Adrenal gland (tissue), 5 donors: ENCODE measurements around the gene TANC1.

Experiments
- POLR2A ChIP-seq, 2 donors: fragments of 450-650 bp; IDR thresholded peaks; one replicate each; pipeline ENCODE4 v1.6.1; 2017; ENCODE audit warnings: antibody characterized with exemption in 2 of 2, mild to moderate bottlenecking in 2 of 2, moderate library complexity in 1 of 2
- TF ChIP-seq, protein P1 (sequence below), 6 experiments: fragments of 450-650 bp in 4 of 6; fragments of 200-600 bp in 2 of 6; sonication (generic) in 1 of 6; IDR thresholded peaks; 1 replicate in 5 of 6; 2 replicates in 1 of 6; pipeline versions ENCODE4 v1.5.1 to v1.8.0; 2016 to 2021; ENCODE audit warnings: antibody characterized with exemption in 6 of 6, mild to moderate bottlenecking in 2 of 6, moderate library complexity in 1 of 6
- donor health status: DM: no; HTN: no; CAD: no.

DNA sequence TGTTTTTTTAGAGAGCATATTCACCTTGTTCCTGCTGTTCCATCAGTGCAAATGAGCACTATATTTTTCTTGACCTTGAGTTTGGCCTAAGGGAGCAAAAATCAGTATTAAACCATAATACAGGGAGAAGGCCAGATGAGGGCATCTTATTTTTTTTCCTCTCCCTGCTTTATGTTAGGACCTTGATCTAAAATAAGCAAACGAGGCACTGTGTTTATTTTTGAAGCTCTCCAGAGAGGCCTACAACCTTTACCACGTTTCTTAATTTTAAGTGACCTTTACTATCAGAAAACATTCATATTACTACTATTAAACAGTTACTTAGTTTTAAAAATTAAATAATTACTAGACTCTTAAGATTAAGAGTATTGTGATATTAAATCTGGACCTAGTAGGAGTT is 100.8 kb downstream of the TANC1 start:
- TF ChIP-seq, protein P1, sequence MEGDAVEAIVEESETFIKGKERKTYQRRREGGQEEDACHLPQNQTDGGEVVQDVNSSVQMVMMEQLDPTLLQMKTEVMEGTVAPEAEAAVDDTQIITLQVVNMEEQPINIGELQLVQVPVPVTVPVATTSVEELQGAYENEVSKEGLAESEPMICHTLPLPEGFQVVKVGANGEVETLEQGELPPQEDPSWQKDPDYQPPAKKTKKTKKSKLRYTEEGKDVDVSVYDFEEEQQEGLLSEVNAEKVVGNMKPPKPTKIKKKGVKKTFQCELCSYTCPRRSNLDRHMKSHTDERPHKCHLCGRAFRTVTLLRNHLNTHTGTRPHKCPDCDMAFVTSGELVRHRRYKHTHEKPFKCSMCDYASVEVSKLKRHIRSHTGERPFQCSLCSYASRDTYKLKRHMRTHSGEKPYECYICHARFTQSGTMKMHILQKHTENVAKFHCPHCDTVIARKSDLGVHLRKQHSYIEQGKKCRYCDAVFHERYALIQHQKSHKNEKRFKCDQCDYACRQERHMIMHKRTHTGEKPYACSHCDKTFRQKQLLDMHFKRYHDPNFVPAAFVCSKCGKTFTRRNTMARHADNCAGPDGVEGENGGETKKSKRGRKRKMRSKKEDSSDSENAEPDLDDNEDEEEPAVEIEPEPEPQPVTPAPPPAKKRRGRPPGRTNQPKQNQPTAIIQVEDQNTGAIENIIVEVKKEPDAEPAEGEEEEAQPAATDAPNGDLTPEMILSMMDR (IDR thresholded peaks at IDR 0.05): no peak
- TF ChIP-seq POLR2A (IDR thresholded peaks at IDR 0.05): no peak
